Keratinocyte (primary cell): Measurements from ENCODE around the gene SIK2. TPM values are rescaled to one million over a fixed set of nuclear protein-coding genes. Genes with fewer than 3 reads are reported as not detected.

Experiments used
- DNase-seq: peaks from one replicate; pipeline ENCODE4 v3.0.0-alpha.2; 2011; ENCODE audit warnings: low read depth, missing footprints, low spot score
- FAIRE-seq: peaks from 2 replicates; lab custom pipeline; 2011; peaks lifted over from hg19 to GRCh38; lab: Jason Lieb, UNC
- H2AFZ ChIP-seq: 2 replicates; pipeline ENCODE4 v1.6.0; 2012; ENCODE audit warnings: low read length, control low read depth, inconsistent platforms; ENCODE audit not compliant: control insufficient read depth
- H3K27ac ChIP-seq: 2 replicates; pipeline ENCODE4 v1.5.1; 2011; ENCODE audit warnings: low read length; ENCODE audit not compliant: control insufficient read depth, insufficient read depth
- H3K27me3 ChIP-seq: 3 replicates; pipeline ENCODE4 v1.6.0; 2011; ENCODE audit warnings: low read length; ENCODE audit not compliant: control insufficient read depth, insufficient read depth; ENCODE audit errors: extremely low read depth
- H3K36me3 ChIP-seq, 2 experiments: 2 replicates in 1 of 2; 3 replicates in 1 of 2; pipeline ENCODE4 v1.5.1; 2011; ENCODE audit warnings: low read length in 2 of 2, mild to moderate bottlenecking in 1 of 2; ENCODE audit not compliant: control insufficient read depth in 2 of 2, insufficient read depth in 2 of 2; ENCODE audit errors: extremely low read depth in 1 of 2
- H3K4me1 ChIP-seq: 3 replicates; pipeline ENCODE4 v1.5.1; 2011; ENCODE audit warnings: low read length; ENCODE audit not compliant: control insufficient read depth, insufficient read depth; ENCODE audit errors: extremely low read depth
- H3K4me2 ChIP-seq: 3 replicates; pipeline ENCODE4 v1.6.0; 2011; ENCODE audit warnings: low read depth, low read length; ENCODE audit not compliant: control insufficient read depth, insufficient read depth; ENCODE audit errors: extremely low read depth
- H3K4me3 ChIP-seq, 3 experiments: fragments of 200-600 bp in 1 of 3; sonication (generic) in 1 of 3; 2 replicates in 2 of 3; 3 replicates in 1 of 3; pipeline ENCODE4 v1.5.1; 2011 to 2016; ENCODE audit warnings: low read length in 3 of 3, mild to moderate bottlenecking in 3 of 3, control low read depth in 2 of 3, inconsistent platforms in 1 of 3, low read depth in 1 of 3, mixed read lengths in 1 of 3, mixed run types in 1 of 3, moderate library complexity in 1 of 3; ENCODE audit not compliant: control insufficient read depth in 2 of 3, insufficient read depth in 2 of 3; ENCODE audit errors: extremely low read depth in 1 of 3
- H3K79me2 ChIP-seq: 2 replicates; pipeline ENCODE4 v1.6.0; 2012; ENCODE audit warnings: low read length; ENCODE audit not compliant: control insufficient read depth, insufficient read depth
- H3K9ac ChIP-seq: 3 replicates; pipeline ENCODE4 v1.6.0; 2011; ENCODE audit warnings: low read length; ENCODE audit not compliant: control insufficient read depth, insufficient read depth; ENCODE audit errors: extremely low read depth
- H3K9me1 ChIP-seq: 3 replicates; pipeline ENCODE4 v1.6.0; 2011; ENCODE audit warnings: low read length; ENCODE audit not compliant: control insufficient read depth, insufficient read depth; ENCODE audit errors: extremely low read depth
- H3K9me3 ChIP-seq: 2 replicates; pipeline ENCODE4 v1.5.1; 2012; ENCODE audit warnings: low read depth, low read length; ENCODE audit not compliant: control insufficient read depth
- H4K20me1 ChIP-seq: 3 replicates; pipeline ENCODE4 v1.6.0; 2011; ENCODE audit warnings: low read length; ENCODE audit not compliant: control insufficient read depth, insufficient read depth; ENCODE audit errors: extremely low read depth
- EZH2 ChIP-seq: IDR thresholded peaks from one replicate; pipeline ENCODE4 v1.6.1; 2012; ENCODE audit warnings: inconsistent platforms, mild to moderate bottlenecking, low read length, moderate library complexity
- dilution Hi-C: fragments of 300-500 bp; cut with MboI; formaldehyde crosslinking; loops from one replicate; pipeline ENCODE4 v1.7.0; 2020; ENCODE audit warnings: low sequenced_read_pairs; ENCODE audit not compliant: extremely low pct_ligation_motif_present
- polyA plus RNA-seq, 5 experiments: library from polyadenylated mRNA; depleted of rRNA in 3 of 5; stranded (reverse) in 3 of 5; stranded (forward) in 1 of 5; unstranded in 1 of 5; fragments of >200 nt; gene quantifications; 1 replicate in 1 of 5; 2 replicates in 3 of 5; 3 replicates in 1 of 5; pipeline versions ENCODE4 v1.2.1 to v1.2.3, GENCODE V29; 2011 to 2012; ENCODE audit warnings: missing spikeins in 2 of 5, low read depth in 1 of 5, low replicate concordance in 1 of 5
- TF ChIP-seq, protein P1 (sequence below), 3 experiments: IDR thresholded peaks in 1 of 3; conservative IDR thresholded peaks in 1 of 3; optimal IDR thresholded peaks in 1 of 3; 2 replicates in 2 of 3; 3 replicates in 1 of 3; pipeline versions ENCODE3 to v1.5.1; 2011; ENCODE audit warnings: low read length in 3 of 3, mild to moderate bottlenecking in 3 of 3, moderate library complexity in 2 of 3, control low read depth in 1 of 3, inconsistent platforms in 1 of 3; ENCODE audit not compliant: insufficient read depth in 2 of 3; ENCODE audit errors: extremely low read depth in 1 of 3

Gene SIK2
- polyA plus RNA-seq, 1 donor (not counting 4 experiments of a cell fraction or from before 2014, with no cell fraction given), result 10.0 TPM

DNA sequence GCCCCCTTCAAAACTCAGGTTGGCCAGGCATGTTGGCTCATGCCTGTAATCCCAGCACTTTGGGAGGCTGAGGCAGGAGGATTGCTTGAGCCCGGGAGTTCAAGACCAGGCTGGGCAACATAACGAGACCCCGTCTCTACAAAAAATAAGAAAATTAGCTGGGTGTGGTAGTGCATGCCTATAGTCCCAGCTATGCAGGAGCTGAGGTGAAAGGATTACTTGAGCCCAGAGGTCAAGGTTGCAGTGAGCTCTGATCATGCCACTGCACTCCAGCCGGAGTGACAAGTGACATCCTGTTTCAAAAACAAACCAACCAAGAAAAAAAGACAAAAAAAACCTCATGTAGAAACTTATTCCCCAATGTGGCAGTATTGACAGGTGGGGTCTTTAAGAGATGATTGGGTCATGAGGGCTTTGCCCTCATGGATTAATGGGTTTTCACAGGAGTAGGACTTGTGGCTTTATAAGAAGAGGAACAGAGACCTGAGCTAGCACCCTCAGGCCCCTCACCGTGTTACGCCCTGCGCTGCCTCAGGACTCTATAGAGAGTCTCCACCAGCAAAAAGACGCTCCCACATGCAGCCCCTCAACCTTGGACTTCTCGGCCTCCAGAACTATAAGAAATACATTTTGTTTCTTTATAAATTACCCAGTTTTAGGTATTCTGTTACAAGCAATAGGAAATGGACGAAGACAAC, 39.4 kb upstream of the SIK2 start:
- Histone ChIP-seq H3K4me3 (no peak overlapping the region), H3K4me2 (no peak overlapping the region), H3K9me3 (no peaks in the 10 kb centered on the region), H3K27me3 (no peaks in the 10 kb centered on the region), H3K4me1 (peaks cover 13% of the 10 kb centered on the region), H4K20me1 (no peaks in the 10 kb centered on the region), H2AFZ (no peak overlapping the region), H3K79me2 (no peaks in the 10 kb centered on the region), H3K9me1 (no peaks in the 10 kb centered on the region), H3K9ac (no peak overlapping the region), H3K27ac (peak overlapping the region; percentile 11), H3K36me3 (no peaks in the 10 kb centered on the region)
- dilution Hi-C loops, result no loop called here
- TF ChIP-seq, protein P1, sequence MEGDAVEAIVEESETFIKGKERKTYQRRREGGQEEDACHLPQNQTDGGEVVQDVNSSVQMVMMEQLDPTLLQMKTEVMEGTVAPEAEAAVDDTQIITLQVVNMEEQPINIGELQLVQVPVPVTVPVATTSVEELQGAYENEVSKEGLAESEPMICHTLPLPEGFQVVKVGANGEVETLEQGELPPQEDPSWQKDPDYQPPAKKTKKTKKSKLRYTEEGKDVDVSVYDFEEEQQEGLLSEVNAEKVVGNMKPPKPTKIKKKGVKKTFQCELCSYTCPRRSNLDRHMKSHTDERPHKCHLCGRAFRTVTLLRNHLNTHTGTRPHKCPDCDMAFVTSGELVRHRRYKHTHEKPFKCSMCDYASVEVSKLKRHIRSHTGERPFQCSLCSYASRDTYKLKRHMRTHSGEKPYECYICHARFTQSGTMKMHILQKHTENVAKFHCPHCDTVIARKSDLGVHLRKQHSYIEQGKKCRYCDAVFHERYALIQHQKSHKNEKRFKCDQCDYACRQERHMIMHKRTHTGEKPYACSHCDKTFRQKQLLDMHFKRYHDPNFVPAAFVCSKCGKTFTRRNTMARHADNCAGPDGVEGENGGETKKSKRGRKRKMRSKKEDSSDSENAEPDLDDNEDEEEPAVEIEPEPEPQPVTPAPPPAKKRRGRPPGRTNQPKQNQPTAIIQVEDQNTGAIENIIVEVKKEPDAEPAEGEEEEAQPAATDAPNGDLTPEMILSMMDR (optimal IDR thresholded peaks at IDR 0.05 in 1 of 3, IDR thresholded peaks at IDR 0.05 in 1 of 3, conservative IDR thresholded peaks at IDR 0.05 in 1 of 3; ENCODE audit: extremely low read depth in 1 of 3, insufficient read depth in 2 of 3, low read length in 3 of 3), result no peak
- no peak for TF ChIP-seq EZH2
- DNase-seq, result no peak
- no peak for FAIRE-seq

DNA sequence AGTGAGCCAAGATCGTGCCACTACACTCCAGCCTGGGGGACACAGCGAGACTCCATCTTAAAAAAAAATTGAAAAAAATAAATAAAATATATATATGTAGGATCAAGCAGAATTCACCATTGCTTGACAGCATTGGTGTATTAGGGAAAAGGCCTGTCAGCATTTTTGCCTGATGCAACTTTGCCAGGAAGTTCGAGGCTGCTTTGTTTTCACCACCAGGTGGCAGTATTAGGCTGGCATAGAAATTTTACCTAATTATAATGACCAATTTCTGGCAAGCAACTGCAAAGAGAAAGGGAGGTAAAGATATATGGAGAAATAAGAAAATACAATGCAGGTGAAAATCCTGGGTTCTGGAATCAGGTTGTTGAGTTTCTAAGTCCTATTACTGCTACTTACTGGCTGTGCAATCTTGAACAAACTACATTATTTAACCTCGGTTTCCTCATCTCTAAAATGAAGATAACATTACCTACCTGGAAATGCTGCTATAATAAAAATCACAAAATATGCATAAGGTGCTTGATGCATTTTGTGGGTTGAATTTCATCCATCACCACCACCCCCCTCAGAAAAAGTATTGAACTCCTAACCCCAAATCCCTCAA, 37.0 kb upstream of the SIK2 start:
- Histone ChIP-seq H3K27me3 (no peaks in the 10 kb centered on the region), H3K4me1 (peaks cover 13% of the 10 kb centered on the region), H3K27ac (no peak overlapping the region), H3K9ac (no peak overlapping the region), H3K4me3 (no peak overlapping the region), H4K20me1 (no peaks in the 10 kb centered on the region), H3K79me2 (no peaks in the 10 kb centered on the region), H3K9me1 (no peaks in the 10 kb centered on the region), H3K36me3 (no peaks in the 10 kb centered on the region), H2AFZ (no peak overlapping the region), H3K9me3 (no peaks in the 10 kb centered on the region), H3K4me2 (no peak overlapping the region)
- TF ChIP-seq, protein P1 (optimal IDR thresholded peaks at IDR 0.05 in 1 of 3, IDR thresholded peaks at IDR 0.05 in 1 of 3, conservative IDR thresholded peaks at IDR 0.05 in 1 of 3; ENCODE audit: extremely low read depth in 1 of 3, insufficient read depth in 2 of 3, low read length in 3 of 3), result peak; percentile 70 to 74 (median 74)
- TF ChIP-seq EZH2, result no peak
- dilution Hi-C loops, result no loop called here
- DNase-seq, result no peak
- peak; percentile 67 for FAIRE-seq
